Measurements from ENCODE around the gene CUEDC1. TPM values are rescaled to one million over a fixed set of nuclear protein-coding genes. Genes with fewer than 3 reads are reported as not detected.

The CUEDC1 gene
- total and polyA plus RNA-seq, 8 donors: 16.5 to 30.4 (median 21.7) TPM

DNA sequence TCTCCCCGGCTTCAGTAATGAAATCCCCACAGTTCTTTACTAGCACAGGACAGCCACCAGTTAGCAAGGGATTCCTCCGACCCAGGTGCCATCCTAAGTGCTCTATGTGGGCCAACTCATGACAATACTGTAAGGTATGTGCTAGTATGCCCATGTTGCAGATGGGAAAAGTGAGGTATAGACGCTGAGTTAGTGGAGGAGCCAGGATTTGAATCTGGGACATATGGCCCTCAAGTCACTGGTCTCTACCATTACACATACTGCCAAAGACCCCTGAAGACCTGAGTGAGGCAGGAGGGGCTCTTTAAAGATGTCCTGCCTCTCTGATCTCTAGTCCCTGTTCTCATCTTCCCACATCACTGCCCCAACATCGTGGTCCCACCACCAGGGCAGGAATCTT lies 69.2 kb downstream of the CUEDC1 start:
- intact Hi-C loops (cut with DNase I): no loop called here
- Histone ChIP-seq H3K27me3 (no peaks in the 10 kb centered on the region), H3K4me3 (no peak overlapping the region), H3K4me1 (peaks cover 18 to 19% (median 19%) of the 10 kb centered on the region in 3 donors), H3K27ac (no peak overlapping the region), H3K36me3 (no peaks in the 10 kb centered on the region), H3K9me3 (no peaks in the 10 kb centered on the region)
- ATAC-seq: no peak
- FAIRE-seq: no peak
- 87% methylated on average over 4 of the region's 4 CpGs for WGBS, 2 donors
- TF ChIP-seq, protein P1, sequence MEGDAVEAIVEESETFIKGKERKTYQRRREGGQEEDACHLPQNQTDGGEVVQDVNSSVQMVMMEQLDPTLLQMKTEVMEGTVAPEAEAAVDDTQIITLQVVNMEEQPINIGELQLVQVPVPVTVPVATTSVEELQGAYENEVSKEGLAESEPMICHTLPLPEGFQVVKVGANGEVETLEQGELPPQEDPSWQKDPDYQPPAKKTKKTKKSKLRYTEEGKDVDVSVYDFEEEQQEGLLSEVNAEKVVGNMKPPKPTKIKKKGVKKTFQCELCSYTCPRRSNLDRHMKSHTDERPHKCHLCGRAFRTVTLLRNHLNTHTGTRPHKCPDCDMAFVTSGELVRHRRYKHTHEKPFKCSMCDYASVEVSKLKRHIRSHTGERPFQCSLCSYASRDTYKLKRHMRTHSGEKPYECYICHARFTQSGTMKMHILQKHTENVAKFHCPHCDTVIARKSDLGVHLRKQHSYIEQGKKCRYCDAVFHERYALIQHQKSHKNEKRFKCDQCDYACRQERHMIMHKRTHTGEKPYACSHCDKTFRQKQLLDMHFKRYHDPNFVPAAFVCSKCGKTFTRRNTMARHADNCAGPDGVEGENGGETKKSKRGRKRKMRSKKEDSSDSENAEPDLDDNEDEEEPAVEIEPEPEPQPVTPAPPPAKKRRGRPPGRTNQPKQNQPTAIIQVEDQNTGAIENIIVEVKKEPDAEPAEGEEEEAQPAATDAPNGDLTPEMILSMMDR (IDR thresholded peaks at IDR 0.05): no peak
- no peak for DNase-seq

- Histone ChIP-seq H3K36me3 (no peaks in the 10 kb centered on the region), H3K4me3 (no peak overlapping the region), H3K27ac (no peak overlapping the region), H3K27me3 (no peaks in the 10 kb centered on the region), H3K4me1 (peaks cover 12 to 14% (median 12%) of the 10 kb centered on the region in 3 donors), H3K9me3 (no peaks in the 10 kb centered on the region)
- 90 to 93% methylated on average over 61 to 67 of the region's 67 CpGs for WGBS, 2 donors
- ATAC-seq: no peak
- FAIRE-seq: no peak
- intact Hi-C loops (cut with DNase I): no loop called here
- TF ChIP-seq, protein P1 (IDR thresholded peaks at IDR 0.05): no peak
- no peak for DNase-seq
These were observed 69.9 kb downstream of the CUEDC1 start for GRCh38 chr17:57885148-57885915.

DNA sequence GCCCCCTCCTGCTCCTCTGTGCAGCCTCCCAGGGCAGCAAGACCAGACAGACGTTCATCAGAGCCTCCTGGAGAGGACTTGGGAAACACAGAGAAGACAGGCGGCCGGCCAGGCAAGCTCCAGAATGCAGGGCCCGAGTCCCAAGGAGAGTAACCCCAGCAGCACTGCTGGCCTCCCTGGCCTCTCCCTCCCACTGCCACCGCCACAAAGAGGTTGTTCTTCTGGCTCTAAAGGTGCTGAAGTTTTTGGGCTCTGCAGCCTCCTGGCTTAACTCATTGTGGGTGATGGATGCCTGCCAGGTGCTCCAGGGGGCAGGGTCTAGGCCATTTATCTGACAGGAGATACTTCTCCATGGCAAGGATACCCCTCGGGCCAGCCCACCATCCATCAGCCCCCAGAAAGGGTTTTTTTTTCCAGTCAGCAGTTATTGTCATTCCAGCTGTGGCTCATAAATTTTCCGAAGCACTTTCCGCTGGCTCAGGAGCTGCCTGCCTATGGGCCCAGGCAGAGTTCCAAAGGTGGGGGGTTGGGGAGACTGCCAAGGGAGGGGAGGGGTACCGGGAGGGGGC lies 73.3 kb downstream of the CUEDC1 start:
- peak in 1 of 6 donors; percentile 62 for DNase-seq
- H3K4me3 ChIP-seq: no peak overlapping the region
- H3K9me3 ChIP-seq: no peaks in the 10 kb centered on the region
- ATAC-seq: peak in 1 of 4 donors; percentile 11
- TF ChIP-seq, protein P1 (IDR thresholded peaks at IDR 0.05): no peak
- peaks cover 0 to 7% (median 5%) of the 10 kb centered on the region in 3 donors for H3K36me3 ChIP-seq
- no peaks in the 10 kb centered on the region for H3K27me3 ChIP-seq
- H3K27ac ChIP-seq: peak overlapping the region; percentile 31 to 50 (median 45)
- H3K4me1 ChIP-seq: peaks cover 0 to 5% (median 0%) of the 10 kb centered on the region in 3 donors
- intact Hi-C loops (cut with DNase I): no loop called here
- no peak for FAIRE-seq
- 57 to 73% methylated on average over 9 of the region's 9 CpGs for WGBS, 2 donors

- intact Hi-C loops (cut with DNase I): no loop called here
- peaks cover 0 to 5% (median 0%) of the 10 kb centered on the region in 3 donors for H3K4me1 ChIP-seq
- H3K36me3 ChIP-seq: peaks cover 0 to 7% (median 5%) of the 10 kb centered on the region in 3 donors
- FAIRE-seq (no peak), DNase-seq (no peak), ATAC-seq (no peak)
- no peaks in the 10 kb centered on the region for H3K9me3 ChIP-seq
- H3K27me3 ChIP-seq: no peaks in the 10 kb centered on the region
- H3K4me3 ChIP-seq: no peak overlapping the region
- TF ChIP-seq, protein P1 (IDR thresholded peaks at IDR 0.05): no peak
- peak overlapping the region; percentile 31 to 50 (median 45) for H3K27ac ChIP-seq
- WGBS, 2 donors: 78 to 79% methylated on average over 8 of the region's 8 CpGs
These were observed 74.1 kb downstream of the CUEDC1 start for GRCh38 chr17:57881143-57881542.

GRCh38 chr17:57880086-57880456 lies 75.1 kb downstream of the CUEDC1 start:
- Histone ChIP-seq H3K4me1 (peaks cover 0 to 9% (median 5%) of the 10 kb centered on the region in 3 donors), H3K27ac (peak overlapping the region; percentile 1 to 62 (median 38)), H3K4me3 (no peak overlapping the region), H3K27me3 (no peaks in the 10 kb centered on the region), H3K9me3 (no peaks in the 10 kb centered on the region), H3K36me3 (peaks cover 0 to 7% (median 5%) of the 10 kb centered on the region in 3 donors)
- TF ChIP-seq, protein P1 (IDR thresholded peaks at IDR 0.05): no peak
- DNase-seq: no peak
- WGBS, 2 donors: 68 to 77% methylated on average over 8 of the region's 8 CpGs
- intact Hi-C loops (cut with DNase I): no loop called here
- peak in 1 of 4 donors; percentile 2 for ATAC-seq
- FAIRE-seq: no peak
